HG02840 (cell line): ENCODE measurements around the gene NLRP1.

Source experiments
- ATAC-seq: cut with Tn5 transposase; IDR thresholded peaks from one replicate; pipeline ENCODE4 v1.9.1; 2021; ENCODE audit warnings: mild to moderate bottlenecking, moderate library complexity, moderate number of reproducible peaks; ENCODE audit not compliant: unreplicated experiment, low FRiP score

NLRP1 gene

GRCh38 chr17:5526821-5527598 lies 57.3 kb downstream of the NLRP1 start:
- ATAC-seq = no peak

- ATAC-seq = no peak
Observed at GRCh38 chr17:5523249-5523648, 61.1 kb downstream of the NLRP1 start.

DNA sequence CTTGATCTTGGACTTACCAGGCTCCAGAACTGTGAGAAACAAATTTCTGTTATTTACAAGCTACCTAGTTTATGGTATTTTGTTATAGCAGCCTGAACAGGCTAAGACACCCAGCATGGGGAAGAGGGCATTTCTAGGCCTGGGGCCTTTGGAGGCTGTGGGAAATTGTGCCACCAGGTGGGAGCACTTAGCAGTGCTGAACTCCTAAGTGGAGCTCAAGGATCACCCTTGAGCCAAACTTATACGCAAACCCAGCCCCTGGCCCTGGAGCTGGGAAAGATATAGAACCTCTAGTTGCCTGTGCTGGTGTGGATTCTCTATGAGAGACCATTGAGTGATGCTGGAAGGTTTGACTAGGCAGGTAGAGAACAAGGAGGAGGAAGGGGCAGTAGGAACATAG lies 61.8 kb downstream of the NLRP1 start:
- no peak for ATAC-seq

DNA sequence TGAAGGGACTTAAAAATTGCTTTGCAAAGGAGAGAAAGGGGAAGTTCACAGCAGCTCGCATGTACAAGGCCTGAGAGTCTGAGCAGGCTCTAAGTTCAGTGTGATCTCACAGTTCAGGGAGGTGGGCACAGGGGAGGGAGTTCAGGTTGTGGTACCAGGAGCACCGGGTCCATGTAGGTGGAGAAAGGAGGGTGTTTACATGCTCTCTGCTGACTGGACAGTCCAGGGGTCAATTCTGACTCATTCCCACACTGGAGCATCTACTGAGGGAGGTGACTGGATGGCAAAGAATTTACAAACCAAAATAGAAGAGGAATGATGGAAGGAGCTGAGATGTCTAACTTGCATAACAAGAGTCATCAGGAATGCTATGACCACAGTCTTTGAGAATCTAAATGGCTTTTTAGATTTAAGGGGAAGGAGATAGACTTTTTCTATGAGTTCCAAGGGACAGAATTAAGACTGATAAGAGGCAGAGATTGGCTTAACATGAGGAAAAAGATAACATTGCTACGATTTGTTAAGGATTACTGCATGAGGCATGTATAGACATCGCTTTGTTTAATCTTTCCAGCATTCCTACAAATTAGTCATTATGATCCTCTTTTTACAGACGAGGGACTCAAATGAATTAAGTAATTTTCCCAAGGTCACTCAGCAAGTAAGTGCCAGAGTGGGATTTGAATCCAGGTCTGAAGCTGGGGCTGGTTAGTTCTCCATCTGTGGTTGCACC lies 68.1 kb downstream of the NLRP1 start:
- ATAC-seq = no peak

DNA sequence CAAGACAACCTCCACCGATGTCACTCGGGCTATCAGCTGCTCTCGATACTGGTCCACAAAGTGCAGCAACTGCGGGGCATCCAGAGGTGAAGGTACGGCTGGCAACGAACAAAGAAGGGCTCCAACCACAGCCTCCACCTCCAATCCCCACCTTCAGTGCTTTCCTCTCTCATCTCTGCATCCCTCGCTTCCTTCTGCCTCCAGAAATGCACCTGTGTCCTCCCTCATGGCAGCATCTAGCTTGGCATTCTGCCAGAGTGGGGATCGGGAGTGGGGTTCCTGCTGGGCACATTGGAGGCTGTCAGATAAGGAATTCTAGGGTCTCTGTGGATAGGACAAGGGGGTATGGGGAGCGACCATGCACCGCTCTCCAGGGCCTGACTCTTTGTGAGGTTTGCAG lies 69.3 kb downstream of the NLRP1 start:
- no peak for ATAC-seq

DNA sequence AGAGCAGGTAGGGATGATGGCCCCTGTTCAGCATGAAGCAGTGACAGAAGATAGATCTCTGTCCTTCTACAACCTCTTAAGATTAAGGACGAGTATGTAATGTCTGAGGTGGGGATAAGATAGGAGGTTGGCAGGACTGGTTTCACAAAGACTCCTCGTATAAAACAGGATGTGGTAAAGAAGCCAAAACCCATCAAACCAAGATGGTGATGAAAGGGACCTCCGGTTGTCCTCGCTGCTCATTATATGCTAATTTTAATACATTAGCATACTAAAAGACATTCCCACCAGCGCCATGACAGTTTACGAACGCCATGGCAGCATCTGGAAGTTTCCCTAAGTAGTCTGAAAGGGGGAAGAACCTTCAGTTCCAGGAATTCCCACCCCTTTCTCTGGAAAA lies 70.7 kb downstream of the NLRP1 start:
- ATAC-seq = no peak

- no peak for ATAC-seq
Observed at GRCh38 chr17:5511401-5512225, 72.7 kb downstream of the NLRP1 start.

- ATAC-seq = no peak
Observed at GRCh38 chr17:5510771-5511170, 73.5 kb downstream of the NLRP1 start.

DNA sequence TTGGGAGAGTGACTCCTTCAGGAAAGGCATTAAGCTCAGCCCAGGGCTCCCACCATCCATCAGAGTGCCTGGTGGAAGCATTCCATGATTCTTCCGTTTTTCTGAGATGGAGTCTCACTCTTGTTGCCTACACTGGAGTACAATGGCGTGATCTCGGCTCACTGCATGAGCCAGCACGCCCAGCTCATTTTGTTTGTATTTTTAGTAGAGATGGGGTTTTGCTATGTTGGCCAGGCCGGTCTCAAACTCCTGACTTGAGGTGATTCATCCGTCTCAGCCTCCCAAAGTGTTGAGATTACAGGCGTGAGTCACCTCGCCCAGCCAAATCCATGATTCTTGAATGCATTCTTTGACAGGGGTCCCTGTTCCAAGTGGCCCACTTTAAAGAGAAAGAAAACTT lies 74.8 kb downstream of the NLRP1 start:
- ATAC-seq = no peak

DNA sequence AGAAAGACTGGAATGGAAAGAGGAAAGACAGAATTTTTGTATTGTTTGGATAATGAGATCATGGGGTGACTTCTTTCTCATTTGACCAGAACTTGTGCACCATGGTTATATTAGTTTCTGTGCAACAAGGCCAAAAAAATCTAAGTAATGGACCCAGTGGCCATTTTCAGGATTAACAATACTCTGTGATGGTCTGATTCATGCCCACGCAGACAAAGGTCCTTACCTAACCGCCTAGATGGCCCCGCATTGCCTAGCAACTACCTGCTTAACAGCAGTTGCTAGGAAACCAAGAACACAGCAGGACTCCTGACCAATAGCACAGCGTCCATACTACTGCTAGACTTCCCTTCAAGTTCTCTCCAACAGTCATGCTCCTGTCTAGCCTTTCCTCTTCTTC lies 75.5 kb downstream of the NLRP1 start:
- no peak for ATAC-seq

GRCh38 chr17:5506307-5506706 lies 78.0 kb downstream of the NLRP1 start:
- ATAC-seq = no peak

GRCh38 chr17:5502552-5502951 lies 81.8 kb downstream of the NLRP1 start:
- ATAC-seq = no peak

DNA sequence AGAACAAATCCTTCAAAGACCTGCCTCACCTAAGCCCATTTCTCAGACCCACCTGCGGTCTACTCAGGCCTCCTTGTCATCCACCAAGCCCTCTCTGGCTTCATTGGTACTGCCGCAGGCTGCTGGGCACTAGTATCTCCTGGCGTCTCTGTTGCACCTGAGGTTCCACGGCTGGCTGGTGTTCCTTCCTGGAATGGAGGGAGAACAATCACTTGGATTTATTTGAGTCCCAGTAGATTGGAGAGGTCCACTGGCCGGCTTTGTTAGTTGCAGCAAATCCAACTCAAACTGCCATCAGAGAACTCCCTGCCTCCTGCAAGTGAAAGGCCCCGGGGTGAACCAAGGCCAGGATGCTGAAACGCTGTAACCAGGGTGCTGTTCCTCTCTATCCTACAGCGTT lies 82.6 kb downstream of the NLRP1 start:
- ATAC-seq = no peak

DNA sequence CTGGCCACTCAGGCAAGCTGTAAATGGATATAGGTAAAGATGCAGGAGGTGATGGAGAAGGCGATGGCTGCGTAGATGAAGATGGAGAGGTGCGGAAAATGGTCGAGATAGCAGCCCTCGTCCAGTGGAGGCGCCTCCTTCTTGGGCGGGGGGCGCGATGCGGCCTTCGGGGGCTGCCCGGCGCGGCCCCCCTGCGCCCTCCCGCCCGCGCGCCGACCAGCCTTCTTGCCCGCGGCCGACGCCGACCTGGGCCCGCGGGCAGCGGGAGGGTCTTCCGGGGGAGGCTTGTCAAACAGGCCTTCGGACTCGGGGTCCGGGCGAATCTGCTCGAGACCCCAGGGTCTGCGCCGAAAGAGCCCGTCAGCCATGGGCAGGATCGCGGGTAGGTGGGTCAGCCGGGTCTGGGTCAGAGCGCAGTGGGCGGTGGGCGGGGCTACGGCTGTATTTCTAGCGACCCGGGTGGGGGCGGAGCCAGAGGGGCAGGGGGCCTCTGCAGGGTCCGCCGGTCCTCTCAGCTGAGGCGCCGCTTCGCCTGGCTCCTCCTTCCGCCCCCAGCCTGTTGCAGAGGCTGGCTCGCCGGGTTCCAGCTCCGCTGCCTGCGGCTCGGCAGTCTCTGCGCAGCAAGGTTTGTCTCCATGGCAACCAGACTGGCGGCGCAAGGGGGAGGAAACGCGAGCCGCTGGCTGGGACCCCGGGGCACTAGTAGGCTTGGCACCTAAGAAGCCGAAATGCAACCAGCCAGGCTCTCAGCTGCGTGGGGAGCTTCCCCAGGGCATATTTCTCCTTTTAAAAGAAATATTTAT lies 83.5 kb downstream of the NLRP1 start:
- no peak for ATAC-seq

- no peak for ATAC-seq
Observed at GRCh38 chr17:5500247-5500588, 84.1 kb downstream of the NLRP1 start.

DNA sequence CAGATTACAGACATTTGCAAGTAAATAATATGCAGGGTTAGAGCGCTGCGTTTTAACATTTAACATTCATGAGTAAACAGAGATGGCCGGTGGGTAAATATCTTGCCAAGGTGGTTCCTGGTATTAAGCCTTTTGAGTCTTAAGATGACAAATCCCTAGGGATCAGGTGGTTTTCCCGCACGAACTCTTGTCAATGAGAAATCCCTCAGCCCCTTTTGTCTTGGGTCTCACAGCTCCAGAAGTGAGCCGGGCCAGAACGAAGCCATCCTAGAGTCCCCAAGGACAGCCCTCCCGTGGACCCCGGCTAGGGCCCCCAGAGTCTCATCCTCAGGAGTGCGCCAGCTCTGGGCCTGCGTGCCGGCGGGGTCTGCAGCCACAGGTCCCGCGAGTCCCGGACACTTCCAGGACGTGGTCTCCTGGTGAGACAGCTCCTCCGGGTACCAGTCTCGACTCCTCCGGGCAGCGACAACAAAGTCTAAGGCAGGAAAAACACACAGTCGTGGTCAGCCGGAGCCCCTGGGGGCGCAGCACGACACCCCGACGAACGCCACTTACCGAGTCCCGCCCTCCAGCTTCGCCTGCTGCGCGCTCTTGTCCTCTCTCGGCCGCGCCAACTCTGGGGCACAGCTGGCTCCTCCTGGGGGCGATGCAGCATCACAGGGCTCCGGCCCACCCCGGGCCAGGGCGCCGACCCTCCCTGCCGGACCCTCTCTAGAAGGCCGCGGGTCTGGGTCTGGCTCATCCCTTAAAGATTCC lies 84.7 kb downstream of the NLRP1 start:
- ATAC-seq = no peak

DNA sequence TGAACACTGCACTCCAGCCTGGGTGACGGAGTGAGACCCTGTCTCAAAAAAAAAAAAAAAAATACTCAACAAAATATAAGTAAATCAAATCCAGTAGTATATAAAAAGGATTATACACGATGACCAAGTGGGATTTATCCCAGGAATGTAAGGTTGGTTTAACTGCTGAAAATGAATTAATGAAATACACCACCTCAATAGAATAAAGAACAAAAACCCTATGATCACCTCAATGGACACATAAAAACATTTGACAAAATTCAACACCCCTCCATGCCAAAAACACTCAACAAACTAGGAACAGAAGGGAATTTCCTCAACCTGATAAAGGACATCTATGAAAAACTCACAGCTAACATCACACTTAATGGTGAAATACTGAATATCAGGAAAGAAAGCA lies 91.3 kb downstream of the NLRP1 start:
- ATAC-seq = no peak

GRCh38 chr17:5488752-5489151 lies 95.6 kb downstream of the NLRP1 start:
- ATAC-seq = no peak

DNA sequence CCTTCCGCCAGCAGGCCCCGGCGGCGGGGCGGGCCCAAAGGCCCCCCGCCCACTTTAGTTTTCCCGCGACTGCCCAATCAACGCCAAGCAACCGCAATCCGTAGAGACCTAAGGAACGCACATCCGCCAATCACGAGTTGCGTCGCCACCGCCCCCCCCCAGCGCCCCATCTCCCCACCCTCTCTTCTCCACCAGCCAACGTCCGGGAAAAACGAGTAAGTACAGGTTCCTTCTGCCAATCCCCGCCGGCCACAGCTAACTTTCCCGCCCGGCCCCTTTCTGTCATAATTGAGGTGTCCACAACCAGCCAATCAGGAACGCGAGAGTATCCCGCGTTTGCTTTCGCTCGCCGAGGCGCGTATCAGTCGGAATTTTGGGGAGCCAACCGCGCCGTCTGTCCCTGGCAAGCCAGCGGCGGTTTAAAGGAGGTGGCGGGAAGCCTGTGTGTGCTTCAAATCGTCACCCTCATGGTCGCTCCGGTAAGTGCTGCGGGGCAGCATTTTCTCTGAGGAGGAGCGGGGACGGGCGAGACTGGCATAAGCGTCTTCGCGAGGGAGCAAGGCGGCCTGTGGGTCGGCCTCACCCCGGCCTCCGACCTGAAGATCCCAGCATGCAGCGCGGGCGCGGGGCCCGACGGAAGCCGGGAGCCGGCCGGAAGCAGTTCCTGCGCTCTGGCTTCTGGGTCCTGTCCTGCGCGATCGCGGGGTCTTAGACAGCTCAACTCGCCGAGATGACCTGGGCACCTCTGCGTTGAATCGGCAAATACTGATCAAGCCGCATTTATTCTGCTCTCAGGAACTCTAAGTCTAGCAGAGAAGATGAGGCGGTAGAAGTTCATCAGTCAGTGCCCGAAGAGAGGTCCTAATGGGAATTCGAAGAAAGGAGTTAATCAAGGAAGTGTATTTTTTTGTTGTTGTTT lies 97.8 kb downstream of the NLRP1 start, which contains the start of gene MIS12:
Gene MIS12 (plus strand): TSS at position 361 of the 919 bp plus-strand sequence. CDS start 2,297 bp downstream, outside the sequence.
- ATAC-seq = peak; percentile 82
